ENCODE measurements around the gene KCNJ12.

- no peak for TF ChIP-seq CTCF (IDR thresholded peaks at IDR 0.05)
- no peak for TF ChIP-seq POLR2A (IDR thresholded peaks at IDR 0.05)
These were observed 77.2 kb downstream of the KCNJ12 start for GRCh38 chr17:21453144-21453898.
